Activated CD4-positive, alpha-beta T cell treated with anti-CD3 and anti-CD28 coated beads for 4 hours (primary cell): ENCODE data around the gene NR3C2.

Experiments
- DNase-seq, 2 donors: peaks; one replicate each; pipeline ENCODE4 v3.0.0-alpha.2; 2020

The NR3C2 gene

GRCh38 chr4:148300877-148301276, 141.3 kb downstream of the NR3C2 start:
- no peak for DNase-seq

- DNase-seq: no peak
These were observed 142.9 kb downstream of the NR3C2 start for GRCh38 chr4:148299337-148299736.

- no peak for DNase-seq
These were observed 145.7 kb downstream of the NR3C2 start for GRCh38 chr4:148296498-148296897.

- DNase-seq: no peak
These were observed 146.6 kb downstream of the NR3C2 start for GRCh38 chr4:148295642-148296041.

- no peak for DNase-seq
These were observed 148.6 kb downstream of the NR3C2 start for GRCh38 chr4:148293571-148293970.

GRCh38 chr4:148292686-148293085, 149.5 kb downstream of the NR3C2 start:
- no peak for DNase-seq

GRCh38 chr4:148289740-148290139, 152.5 kb downstream of the NR3C2 start:
- DNase-seq: no peak

- no peak for DNase-seq
These were observed 153.8 kb downstream of the NR3C2 start for GRCh38 chr4:148288448-148288847.

- DNase-seq: no peak
These were observed 155.1 kb downstream of the NR3C2 start for GRCh38 chr4:148287111-148287510.

GRCh38 chr4:148286012-148286411, 156.2 kb downstream of the NR3C2 start:
- no peak for DNase-seq

GRCh38 chr4:148283665-148284064, 158.5 kb downstream of the NR3C2 start:
- no peak for DNase-seq

- DNase-seq: no peak
These were observed 163.9 kb downstream of the NR3C2 start for GRCh38 chr4:148278310-148278709.

GRCh38 chr4:148275266-148275665, 166.9 kb downstream of the NR3C2 start:
- no peak for DNase-seq

- no peak for DNase-seq
These were observed 168.7 kb downstream of the NR3C2 start for GRCh38 chr4:148273501-148273986.

GRCh38 chr4:148271166-148271565, 171.0 kb downstream of the NR3C2 start:
- DNase-seq: no peak

GRCh38 chr4:148270630-148271029, 171.6 kb downstream of the NR3C2 start:
- DNase-seq: no peak

GRCh38 chr4:148268835-148269234, 173.4 kb downstream of the NR3C2 start:
- no peak for DNase-seq

GRCh38 chr4:148266921-148267320, 175.3 kb downstream of the NR3C2 start:
- DNase-seq: no peak

- no peak for DNase-seq
These were observed 176.0 kb downstream of the NR3C2 start for GRCh38 chr4:148266240-148266639.

- no peak for DNase-seq
These were observed 176.6 kb downstream of the NR3C2 start for GRCh38 chr4:148265627-148266026.

- DNase-seq: no peak
These were observed 178.4 kb downstream of the NR3C2 start for GRCh38 chr4:148263802-148264201.

- no peak for DNase-seq
These were observed 179.1 kb downstream of the NR3C2 start for GRCh38 chr4:148263127-148263526.

- DNase-seq: no peak
These were observed 180.4 kb downstream of the NR3C2 start for GRCh38 chr4:148261848-148262247.

GRCh38 chr4:148259841-148260240, 182.4 kb downstream of the NR3C2 start:
- DNase-seq: no peak

GRCh38 chr4:148258535-148258934, 183.7 kb downstream of the NR3C2 start:
- DNase-seq: no peak

- no peak for DNase-seq
These were observed 186.9 kb downstream of the NR3C2 start for GRCh38 chr4:148255344-148255720.
